Measurements from ENCODE around the gene OSM.

DNA sequence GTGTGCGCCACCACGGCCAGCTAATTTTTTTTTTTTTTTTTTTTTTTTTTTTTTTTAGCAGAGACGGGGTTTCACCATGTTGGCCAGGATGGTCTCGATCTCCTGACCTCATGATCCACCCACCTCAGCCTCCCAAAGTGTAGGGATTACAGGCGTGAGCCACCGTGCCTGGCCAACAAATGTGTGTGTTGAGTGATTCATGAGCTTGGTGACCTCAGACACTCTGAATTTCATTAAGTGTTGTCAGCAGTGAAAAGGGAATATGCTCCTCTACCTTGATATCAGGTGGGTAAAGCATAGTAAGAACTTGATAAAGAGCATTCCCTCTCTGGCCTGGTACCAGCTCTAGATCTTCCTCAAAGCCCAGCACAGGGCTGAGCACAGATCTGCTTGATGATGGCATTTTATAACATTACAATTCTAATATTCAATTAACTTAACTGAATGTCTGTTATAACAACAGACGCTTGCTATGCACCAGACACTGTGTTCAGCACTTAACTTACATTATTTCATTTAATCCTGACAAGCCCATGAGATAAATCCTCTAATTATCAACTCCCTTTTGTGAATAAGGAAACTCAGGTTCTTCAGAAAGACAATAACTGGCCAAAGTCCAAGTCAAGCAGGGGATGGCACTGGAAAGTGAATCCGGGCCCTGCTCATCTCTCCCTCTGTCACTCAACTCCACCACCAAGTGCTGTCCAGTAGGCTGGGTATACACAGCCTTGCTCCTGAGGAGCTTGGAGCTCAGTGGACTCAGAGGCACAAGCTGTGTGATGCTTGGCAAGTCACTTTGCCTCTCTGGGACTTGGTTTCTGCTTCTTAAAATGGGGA lies 47.1 kb upstream of the OSM start:
- TF ChIP-seq, protein P1, sequence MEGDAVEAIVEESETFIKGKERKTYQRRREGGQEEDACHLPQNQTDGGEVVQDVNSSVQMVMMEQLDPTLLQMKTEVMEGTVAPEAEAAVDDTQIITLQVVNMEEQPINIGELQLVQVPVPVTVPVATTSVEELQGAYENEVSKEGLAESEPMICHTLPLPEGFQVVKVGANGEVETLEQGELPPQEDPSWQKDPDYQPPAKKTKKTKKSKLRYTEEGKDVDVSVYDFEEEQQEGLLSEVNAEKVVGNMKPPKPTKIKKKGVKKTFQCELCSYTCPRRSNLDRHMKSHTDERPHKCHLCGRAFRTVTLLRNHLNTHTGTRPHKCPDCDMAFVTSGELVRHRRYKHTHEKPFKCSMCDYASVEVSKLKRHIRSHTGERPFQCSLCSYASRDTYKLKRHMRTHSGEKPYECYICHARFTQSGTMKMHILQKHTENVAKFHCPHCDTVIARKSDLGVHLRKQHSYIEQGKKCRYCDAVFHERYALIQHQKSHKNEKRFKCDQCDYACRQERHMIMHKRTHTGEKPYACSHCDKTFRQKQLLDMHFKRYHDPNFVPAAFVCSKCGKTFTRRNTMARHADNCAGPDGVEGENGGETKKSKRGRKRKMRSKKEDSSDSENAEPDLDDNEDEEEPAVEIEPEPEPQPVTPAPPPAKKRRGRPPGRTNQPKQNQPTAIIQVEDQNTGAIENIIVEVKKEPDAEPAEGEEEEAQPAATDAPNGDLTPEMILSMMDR (IDR thresholded peaks at IDR 0.05), result no peak
- TF ChIP-seq POLR2A (IDR thresholded peaks at IDR 0.05), result no peak
